H9 (cell line): ENCODE results near the gene RNASE7. TPM values are rescaled to one million over a fixed set of nuclear protein-coding genes. Genes with fewer than 3 reads are reported as not detected.
A peak's percentile ranks its signal among the peaks of the same experiment; 100 is the strongest.

ENCODE experiments used
- DNase-seq: peaks from one replicate; pipeline ENCODE4 v3.0.0-alpha.2; 2017
- H2AFZ ChIP-seq: one replicate; pipeline ENCODE4 v1.6.1; 2013; ENCODE audit warnings: mild to moderate bottlenecking, low read length, control low read depth, moderate library complexity
- H2AK5ac ChIP-seq: 2 replicates; pipeline ENCODE4 v1.6.1; 2013; ENCODE audit warnings: low read length, control low read depth, mixed read lengths; ENCODE audit not compliant: insufficient read length
- H2BK120ac ChIP-seq: one replicate; pipeline ENCODE4 v1.6.1; 2013; ENCODE audit warnings: low read depth, mild to moderate bottlenecking, low read length, control low read depth, inconsistent platforms; ENCODE audit not compliant: poor library complexity, severe bottlenecking
- H2BK12ac ChIP-seq: 2 replicates; pipeline ENCODE4 v1.6.1; 2013; ENCODE audit warnings: low read length, control low read depth, mixed read lengths, low read depth; ENCODE audit not compliant: insufficient read length
- H2BK15ac ChIP-seq: 2 replicates; pipeline ENCODE4 v1.6.1; 2013; ENCODE audit warnings: low read depth, low read length, control low read depth
- H2BK20ac ChIP-seq: one replicate; pipeline ENCODE4 v1.6.1; 2013; ENCODE audit warnings: low read depth, mild to moderate bottlenecking, low read length, control low read depth, inconsistent platforms; ENCODE audit not compliant: poor library complexity, severe bottlenecking
- H2BK5ac ChIP-seq: 2 replicates; pipeline ENCODE4 v1.6.1; 2013; ENCODE audit warnings: low read length, control low read depth, mixed read lengths; ENCODE audit not compliant: insufficient read length
- H3K14ac ChIP-seq: 2 replicates; pipeline ENCODE4 v1.6.1; 2013; ENCODE audit warnings: low read length, control low read depth; ENCODE audit not compliant: insufficient read depth
- H3K18ac ChIP-seq: 2 replicates; pipeline ENCODE4 v1.6.1; 2013; ENCODE audit warnings: low read depth, mild to moderate bottlenecking, mixed read lengths, low read length, control low read depth; ENCODE audit not compliant: insufficient read length
- H3K23ac ChIP-seq: 2 replicates; pipeline ENCODE4 v1.6.1; 2013; ENCODE audit warnings: low read length, control low read depth, mixed read lengths, low read depth; ENCODE audit not compliant: insufficient read length
- H3K23me2 ChIP-seq: 2 replicates; pipeline ENCODE4 v1.6.1; 2013; ENCODE audit warnings: low read depth, mild to moderate bottlenecking, mixed read lengths, low read length, control low read depth; ENCODE audit not compliant: insufficient read length, poor library complexity, severe bottlenecking
- H3K27ac ChIP-seq: 2 replicates; pipeline ENCODE4 v1.5.1; 2013; ENCODE audit warnings: low read length, control low read depth, mixed read lengths, low read depth; ENCODE audit not compliant: insufficient read length
- H3K27me3 ChIP-seq: 2 replicates; pipeline ENCODE4 v1.6.1; 2013; ENCODE audit warnings: low read length, control low read depth, inconsistent platforms; ENCODE audit not compliant: insufficient read depth
- H3K4ac ChIP-seq: 2 replicates; pipeline ENCODE4 v1.6.1; 2013; ENCODE audit warnings: low read depth, mild to moderate bottlenecking, control low read depth, inconsistent platforms, low read length, moderate library complexity
- H3K4me1 ChIP-seq: 2 replicates; pipeline ENCODE4 v1.6.1; 2013; ENCODE audit warnings: low read length, control low read depth, inconsistent platforms; ENCODE audit not compliant: insufficient read depth
- H3K4me2 ChIP-seq: 2 replicates; pipeline ENCODE4 v1.6.1; 2013; ENCODE audit warnings: low read length, control low read depth, mixed read lengths; ENCODE audit not compliant: insufficient read length, insufficient read depth
- H3K56ac ChIP-seq: 2 replicates; pipeline ENCODE4 v1.6.1; 2013; ENCODE audit warnings: low read depth, mild to moderate bottlenecking, mixed read lengths, low read length, control low read depth; ENCODE audit not compliant: insufficient read length
- H3K79me1 ChIP-seq: 2 replicates; pipeline ENCODE4 v1.6.1; 2013; ENCODE audit warnings: low read depth, mild to moderate bottlenecking, moderate library complexity, low read length, control low read depth, inconsistent platforms; ENCODE audit not compliant: insufficient read depth, poor library complexity, severe bottlenecking
- H3K79me2 ChIP-seq: 2 replicates; pipeline ENCODE4 v1.6.1; 2013; ENCODE audit warnings: low read length, control low read depth, inconsistent platforms; ENCODE audit not compliant: insufficient read depth
- H3K9ac ChIP-seq: 2 replicates; pipeline ENCODE4 v1.6.1; 2013; ENCODE audit warnings: low read length, control low read depth, mixed read lengths; ENCODE audit not compliant: insufficient read length; ENCODE audit errors: extremely low read depth
- H3K9me3 ChIP-seq: one replicate; pipeline ENCODE4 v1.6.1; 2013; ENCODE audit warnings: low read depth, low read length, inconsistent platforms; ENCODE audit not compliant: control insufficient read depth
- H3T11ph ChIP-seq: one replicate; pipeline ENCODE4 v1.6.1; 2013; ENCODE audit warnings: mild to moderate bottlenecking, low read length, control low read depth, inconsistent platforms
- H4K20me1 ChIP-seq: one replicate; pipeline ENCODE4 v1.6.1; 2013; ENCODE audit not compliant: control insufficient read depth, insufficient read length, insufficient read depth
- H4K5ac ChIP-seq: 2 replicates; pipeline ENCODE4 v1.6.1; 2013; ENCODE audit warnings: low read depth, mild to moderate bottlenecking, mixed read lengths, low read length, control low read depth; ENCODE audit not compliant: insufficient read length
- H4K8ac ChIP-seq: replicated peaks from 2 replicates; pipeline ENCODE4 v1.6.1; 2013; ENCODE audit warnings: low read length, control low read depth, mixed read lengths, low read depth; ENCODE audit not compliant: insufficient read length
- H4K91ac ChIP-seq: 2 replicates; pipeline ENCODE4 v1.6.1; 2013; ENCODE audit warnings: low read depth, mild to moderate bottlenecking, moderate library complexity, mixed read lengths, low read length, control low read depth; ENCODE audit not compliant: insufficient read length
- H3K27ac Mint-ChIP-seq, 3 experiments: 2 replicates in 2 of 3; 3 replicates in 1 of 3; pipeline ENCODE4 v1.8.0; 2020 to 2021; ENCODE audit warnings: mixed read lengths in 3 of 3, mild to moderate bottlenecking in 1 of 3, moderate library complexity in 1 of 3
- H3K27me3 Mint-ChIP-seq: 2 replicates; pipeline ENCODE4 v1.8.0; 2021; ENCODE audit warnings: low read depth, mild to moderate bottlenecking, moderate library complexity, mixed read lengths
- H3K36me3 Mint-ChIP-seq, 3 experiments: 2 replicates in 2 of 3; 3 replicates in 1 of 3; pipeline ENCODE4 v1.8.0; 2020 to 2021; ENCODE audit warnings: low read depth in 3 of 3, mixed read lengths in 3 of 3; ENCODE audit not compliant: insufficient read depth in 1 of 3
- H3K4me1 Mint-ChIP-seq, 2 experiments: 2 replicates each; pipeline ENCODE4 v1.8.0; 2020; ENCODE audit warnings: mixed read lengths in 2 of 2
- H3K4me3 Mint-ChIP-seq, 2 experiments: 2 replicates in 1 of 2; 3 replicates in 1 of 2; pipeline ENCODE4 v1.8.0; 2020 to 2021; ENCODE audit warnings: mild to moderate bottlenecking in 2 of 2, mixed read lengths in 2 of 2, moderate library complexity in 1 of 2
- H3K9me3 Mint-ChIP-seq, 2 experiments: 2 replicates in 1 of 2; 3 replicates in 1 of 2; pipeline ENCODE4 v1.8.0; 2020; ENCODE audit warnings: mild to moderate bottlenecking in 2 of 2, mixed read lengths in 2 of 2, moderate library complexity in 1 of 2
- CTCF ChIP-seq: fragments of 200-600 bp; sonication (generic); conservative IDR thresholded peaks from 3 replicates; pipeline ENCODE4 v1.8.0; 2021; ENCODE audit warnings: antibody characterized with exemption, mild to moderate bottlenecking
- WGBS: extraction: QIAGEN DNeasy Blood & Tissue Kit; methylation state at CpG from one replicate; pipeline ENCODE4 v1.1.7; 2013; ENCODE audit warnings: missing lambda C conversion rate, low lambda C conversion rate, mixed read lengths; ENCODE audit not compliant: insufficient read length; ENCODE audit errors: extremely low coverage; 5-methylcytosine and 5-hydroxymethylcytosine counted together
- total RNA-seq: library from RNA; stranded (reverse); gene quantifications from 2 replicates; pipeline ENCODE4 v1.2.1, GENCODE V29; 2021

The RNASE7 gene
- total RNA-seq, 1 experiment from 2014 or later, result not detected

GRCh38 chr14:20997564-20997963, 44.6 kb upstream of the RNASE7 start:
- H3K9ac ChIP-seq, result no peak overlapping the region
- H3K27ac ChIP-seq, result no peak overlapping the region
- H2BK5ac ChIP-seq, result no peak overlapping the region
- no peaks in the 10 kb centered on the region for H3K9me3 Mint-ChIP-seq
- no peak overlapping the region for H3T11ph ChIP-seq
- H3K27ac Mint-ChIP-seq, result peak overlapping the region in 1 of 3 experiments; percentile 26; a peak in 1 of 7 replicates
- H2AK5ac ChIP-seq, result no peak overlapping the region
- H3K9me3 ChIP-seq, result no peaks in the 10 kb centered on the region
- H4K91ac ChIP-seq, result no peak overlapping the region
- no peak overlapping the region for H2BK15ac ChIP-seq
- TF ChIP-seq CTCF, result no peak
- H2BK12ac ChIP-seq, result no peak overlapping the region
- H3K79me2 ChIP-seq, result no peaks in the 10 kb centered on the region
- no peak overlapping the region for H3K14ac ChIP-seq
- peaks cover 17 to 19% of the 10 kb centered on the region in 2 experiments for H3K4me1 Mint-ChIP-seq
- H3K4me2 ChIP-seq, result no peak overlapping the region
- H4K5ac ChIP-seq, result no peak overlapping the region
- H3K4me1 ChIP-seq, result no peaks in the 10 kb centered on the region
- H2BK20ac ChIP-seq, result no peak overlapping the region
- H3K27me3 Mint-ChIP-seq, result no peaks in the 10 kb centered on the region; the same call in 1 of the 2 replicates
- no peak overlapping the region for H3K4me3 Mint-ChIP-seq
- DNase-seq, result no peak
- no peak overlapping the region for H2AFZ ChIP-seq
- H3K4ac ChIP-seq, result no peak overlapping the region
- no peak overlapping the region for H2BK120ac ChIP-seq
- H4K8ac ChIP-seq, result no peak overlapping the region
- H3K23me2 ChIP-seq, result no peaks in the 10 kb centered on the region
- H4K20me1 ChIP-seq, result no peaks in the 10 kb centered on the region
- H3K18ac ChIP-seq, result no peak overlapping the region
- H3K79me1 ChIP-seq, result no peaks in the 10 kb centered on the region
- peaks cover 25 to 45% (median 40%) of the 10 kb centered on the region in 3 experiments; a peak in 6 of 7 replicates for H3K36me3 Mint-ChIP-seq
- H3K56ac ChIP-seq, result no peak overlapping the region
- no peak overlapping the region for H3K23ac ChIP-seq
- H3K27me3 ChIP-seq, result no peaks in the 10 kb centered on the region
- no CpG with 5 or more reads among the region's 6 CpGs for whole genome bisulfite sequencing
